Hepatocyte (in vitro differentiated cells): ENCODE measurements around the gene NGFR.
"Not testable (repeated sequence)": the region's sequence is repeated elsewhere in the genome, so short reads cannot be mapped to it uniquely, and the experiment has no call there.

Experiments
- CTCF ChIP-seq: fragments of 200-600 bp; sonication (generic); IDR thresholded peaks from 2 replicates; pipeline ENCODE4 v1.5.1; 2016; ENCODE audit warnings: antibody characterized with exemption, mild to moderate bottlenecking; ENCODE audit not compliant: poor library complexity
- EZH2 ChIP-seq: fragments of 200-600 bp; sonication (generic); IDR thresholded peaks from 2 replicates; pipeline ENCODE4 v1.6.1; 2016; ENCODE audit warnings: antibody characterized with exemption, mild to moderate bottlenecking, borderline replicate concordance
- EZH2phosphoT487 ChIP-seq: fragments of 200-600 bp; sonication (generic); IDR thresholded peaks from one replicate; pipeline ENCODE4 v1.6.1; 2018; ENCODE audit warnings: antibody characterized with exemption, mild to moderate bottlenecking, low read depth, moderate library complexity; ENCODE audit not compliant: unreplicated experiment, severe bottlenecking

GRCh38 chr17:49502680-49503079 is 7.6 kb downstream of the NGFR start:
- not testable (repeated sequence) for TF ChIP-seq CTCF, EZH2, EZH2phosphoT487
